ENCODE data around the gene C6orf132.

The C6orf132 gene

GRCh38 chr6:42142118-42142835 is at the start of gene C6orf132:
C6orf132 (minus strand) TSS chr6:42142620; CDS start chr6:42142444, 176 bp downstream.
- H3K36me3 ChIP-seq, result no peaks in the 10 kb centered on the region
- DNase-seq, result peak; percentile 54
- H3K27ac ChIP-seq, result peak within 1 kb of the TSS; percentile 24
- no peaks in the 10 kb centered on the region for H3K27me3 ChIP-seq (ENCODE audit: insufficient read depth, low read depth, severe bottlenecking)
- H3K9me3 ChIP-seq (ENCODE audit: severe bottlenecking), result no peaks in the 10 kb centered on the region
- TF ChIP-seq CTCF (IDR thresholded peaks at IDR 0.05; ENCODE audit: low read depth, low read length), result no peak
- H3K4me3 ChIP-seq (ENCODE audit: low read depth, low read length), result peak within 1 kb of the TSS; percentile 45

GRCh38 chr6:42190554-42191183 is 48.2 kb upstream of the C6orf132 start:
- no peak overlapping the region for H3K27ac ChIP-seq
- H3K27me3 ChIP-seq (ENCODE audit: insufficient read depth, low read depth, severe bottlenecking), result no peaks in the 10 kb centered on the region
- no peaks in the 10 kb centered on the region for H3K36me3 ChIP-seq
- no peak overlapping the region for H3K4me3 ChIP-seq (ENCODE audit: low read depth, low read length)
- peak; percentile 94 for DNase-seq
- no peak for TF ChIP-seq CTCF (IDR thresholded peaks at IDR 0.05; ENCODE audit: low read depth, low read length)
- H3K9me3 ChIP-seq (ENCODE audit: severe bottlenecking), result no peaks in the 10 kb centered on the region

- no peak for TF ChIP-seq CTCF (IDR thresholded peaks at IDR 0.05; ENCODE audit: low read depth, low read length)
- H3K27ac ChIP-seq, result no peak overlapping the region
- H3K9me3 ChIP-seq (ENCODE audit: severe bottlenecking), result no peaks in the 10 kb centered on the region
- no peaks in the 10 kb centered on the region for H3K27me3 ChIP-seq (ENCODE audit: insufficient read depth, low read depth, severe bottlenecking)
- H3K4me3 ChIP-seq (ENCODE audit: low read depth, low read length), result no peak overlapping the region
- H3K36me3 ChIP-seq, result no peaks in the 10 kb centered on the region
- no peak for DNase-seq
Measured at GRCh38 chr6:42188406-42188805, 46.0 kb upstream of the C6orf132 start.

- no peak overlapping the region for H3K27ac ChIP-seq
- no peaks in the 10 kb centered on the region for H3K36me3 ChIP-seq
- H3K9me3 ChIP-seq (ENCODE audit: severe bottlenecking), result no peaks in the 10 kb centered on the region
- no peak for TF ChIP-seq CTCF (IDR thresholded peaks at IDR 0.05; ENCODE audit: low read depth, low read length)
- H3K4me3 ChIP-seq (ENCODE audit: low read depth, low read length), result no peak overlapping the region
- DNase-seq, result peak; percentile 72
- no peaks in the 10 kb centered on the region for H3K27me3 ChIP-seq (ENCODE audit: insufficient read depth, low read depth, severe bottlenecking)
Measured at GRCh38 chr6:42185597-42185996, 43.2 kb upstream of the C6orf132 start.

GRCh38 chr6:42184475-42184874 is 42.1 kb upstream of the C6orf132 start:
- H3K27ac ChIP-seq, result no peak overlapping the region
- no peak overlapping the region for H3K4me3 ChIP-seq (ENCODE audit: low read depth, low read length)
- TF ChIP-seq CTCF (IDR thresholded peaks at IDR 0.05; ENCODE audit: low read depth, low read length), result no peak
- no peaks in the 10 kb centered on the region for H3K36me3 ChIP-seq
- H3K27me3 ChIP-seq (ENCODE audit: insufficient read depth, low read depth, severe bottlenecking), result no peaks in the 10 kb centered on the region
- H3K9me3 ChIP-seq (ENCODE audit: severe bottlenecking), result no peaks in the 10 kb centered on the region
- DNase-seq, result no peak

Data from WERI-Rb-1 (cell line).